ENCODE measurements around the gene ST3GAL5.
"Not testable (repeated sequence)": the region's sequence is repeated elsewhere in the genome, so short reads cannot be mapped to it uniquely, and the experiment has no call there.

ST3GAL5 gene

GRCh38 chr2:85834466-85834865 is 54.3 kb downstream of the ST3GAL5 start:
- Histone ChIP-seq H3K4me3 (no peak overlapping the region), H3K27ac (no peak overlapping the region)
- DNase-seq (ENCODE audit: low spot score) = no peak
- no peak for TF ChIP-seq CTCF (IDR thresholded peaks at IDR 0.05)

GRCh38 chr2:85831735-85832134 is 57.1 kb downstream of the ST3GAL5 start:
- DNase-seq (ENCODE audit: low spot score) = no peak
- Histone ChIP-seq H3K4me3 (no peak overlapping the region), H3K27ac (no peak overlapping the region)
- no peak for TF ChIP-seq CTCF (IDR thresholded peaks at IDR 0.05)

GRCh38 chr2:85830645-85831044 is 58.1 kb downstream of the ST3GAL5 start:
- no peak for DNase-seq (ENCODE audit: low spot score)
- no peak for TF ChIP-seq CTCF (IDR thresholded peaks at IDR 0.05)
- Histone ChIP-seq H3K27ac (no peak overlapping the region), H3K4me3 (no peak overlapping the region)

GRCh38 chr2:85829394-85829793 is 59.4 kb downstream of the ST3GAL5 start:
- not testable (repeated sequence) for DNase-seq (ENCODE audit: low spot score); H3K4me3 ChIP-seq; H3K27ac ChIP-seq

GRCh38 chr2:85828725-85829124 is 60.1 kb downstream of the ST3GAL5 start:
- no peak overlapping the region for H3K4me3 ChIP-seq
- H3K27ac ChIP-seq = no peak overlapping the region
- no peak for DNase-seq (ENCODE audit: low spot score)
- TF ChIP-seq CTCF (IDR thresholded peaks at IDR 0.05) = no peak

- no peak for DNase-seq (ENCODE audit: low spot score)
- no peak for TF ChIP-seq CTCF (IDR thresholded peaks at IDR 0.05)
- H3K27ac ChIP-seq = no peak overlapping the region
- H3K4me3 ChIP-seq = no peak overlapping the region
Measured at GRCh38 chr2:85827879-85828569, 60.8 kb downstream of the ST3GAL5 start.

GRCh38 chr2:85826990-85827878 is 61.6 kb downstream of the ST3GAL5 start:
- Histone ChIP-seq H3K4me3 (peak overlapping the region; percentile 50), H3K27ac (no peak overlapping the region)
- peak; percentile 94 for TF ChIP-seq CTCF (IDR thresholded peaks at IDR 0.05)
- DNase-seq (ENCODE audit: low spot score) = no peak

All from coronary artery (tissue), 2 donors.